Epithelial cell of esophagus (primary cell): ENCODE data around the gene SCFD2.

ENCODE experiments used
- DNase-seq: peaks from one replicate; pipeline ENCODE4 v3.0.0; 2010; ENCODE audit warnings: low read depth
- H3K4me3 ChIP-seq: 2 replicates; pipeline ENCODE4 v1.5.1; 2011; ENCODE audit warnings: mild to moderate bottlenecking, low read length, control low read depth
- CTCF ChIP-seq: IDR thresholded peaks from 2 replicates; pipeline ENCODE4 v1.5.1; 2011; ENCODE audit warnings: low read depth, mild to moderate bottlenecking, low read length, control low read depth, inconsistent platforms; ENCODE audit not compliant: insufficient read depth; ENCODE audit errors: missing control alignments

SCFD2 gene

GRCh38 chr4:53315300-53315699 is 50.6 kb downstream of the SCFD2 start:
- no peak for TF ChIP-seq CTCF
- DNase-seq = no peak
- no peak overlapping the region for H3K4me3 ChIP-seq

DNA sequence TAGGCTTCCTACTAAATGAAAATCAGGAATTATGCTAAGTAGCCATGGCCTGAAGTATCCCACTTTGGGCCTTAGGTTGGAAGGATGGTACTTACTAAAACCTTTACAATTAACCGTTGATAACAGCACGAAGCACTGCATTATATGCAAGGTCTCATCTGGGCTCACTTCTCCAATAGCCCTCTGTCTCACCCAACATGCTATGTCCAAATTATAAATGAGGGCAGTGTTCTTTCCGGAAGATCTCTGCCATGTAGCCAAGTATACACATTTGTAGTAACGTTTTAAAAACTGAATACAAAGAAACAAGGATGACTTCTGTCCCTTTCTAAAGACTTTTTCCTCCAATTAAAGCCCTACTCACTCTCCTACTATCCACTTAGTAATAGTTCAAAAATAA is 51.6 kb downstream of the SCFD2 start:
- no peak overlapping the region for H3K4me3 ChIP-seq
- no peak for TF ChIP-seq CTCF
- no peak for DNase-seq

- H3K4me3 ChIP-seq = no peak overlapping the region
- peak; percentile 38 for DNase-seq
- TF ChIP-seq CTCF = peak; percentile 39
Measured at GRCh38 chr4:53313510-53313909, 52.4 kb downstream of the SCFD2 start.

DNA sequence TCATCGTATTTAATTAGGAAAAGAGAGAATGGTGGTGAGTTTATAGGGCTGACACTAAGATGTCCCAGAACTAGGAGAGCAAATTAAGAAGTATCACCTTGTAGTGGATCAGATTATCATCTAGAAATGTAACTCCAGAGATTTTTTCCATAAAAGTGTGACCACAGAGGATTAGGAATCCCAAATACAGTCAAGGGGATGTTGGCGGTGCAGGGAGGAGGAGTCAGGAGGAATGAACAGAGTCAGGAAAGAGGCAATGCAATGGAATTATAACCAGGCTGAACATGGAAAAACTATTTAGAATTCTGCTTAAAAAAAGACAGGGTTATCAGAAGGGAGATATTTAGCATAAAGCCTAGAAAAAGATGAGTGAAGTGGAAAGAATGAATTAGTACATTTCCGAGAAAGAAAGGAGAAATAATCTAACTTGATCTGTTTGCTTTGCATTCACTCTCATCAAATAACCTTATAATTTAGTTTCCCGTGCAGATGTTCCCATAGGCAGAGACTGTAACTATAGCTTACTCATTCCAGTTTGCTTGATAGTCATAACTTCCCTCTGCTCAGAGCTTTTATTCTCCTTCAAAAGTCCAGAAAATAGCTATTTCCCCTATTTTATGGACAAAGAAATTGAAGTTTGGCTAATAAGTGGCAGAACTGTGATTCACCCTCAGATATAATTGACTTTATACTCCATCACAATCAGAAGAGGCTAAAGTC is 56.4 kb downstream of the SCFD2 start:
- no peak for TF ChIP-seq CTCF
- H3K4me3 ChIP-seq = no peak overlapping the region
- DNase-seq = no peak

DNA sequence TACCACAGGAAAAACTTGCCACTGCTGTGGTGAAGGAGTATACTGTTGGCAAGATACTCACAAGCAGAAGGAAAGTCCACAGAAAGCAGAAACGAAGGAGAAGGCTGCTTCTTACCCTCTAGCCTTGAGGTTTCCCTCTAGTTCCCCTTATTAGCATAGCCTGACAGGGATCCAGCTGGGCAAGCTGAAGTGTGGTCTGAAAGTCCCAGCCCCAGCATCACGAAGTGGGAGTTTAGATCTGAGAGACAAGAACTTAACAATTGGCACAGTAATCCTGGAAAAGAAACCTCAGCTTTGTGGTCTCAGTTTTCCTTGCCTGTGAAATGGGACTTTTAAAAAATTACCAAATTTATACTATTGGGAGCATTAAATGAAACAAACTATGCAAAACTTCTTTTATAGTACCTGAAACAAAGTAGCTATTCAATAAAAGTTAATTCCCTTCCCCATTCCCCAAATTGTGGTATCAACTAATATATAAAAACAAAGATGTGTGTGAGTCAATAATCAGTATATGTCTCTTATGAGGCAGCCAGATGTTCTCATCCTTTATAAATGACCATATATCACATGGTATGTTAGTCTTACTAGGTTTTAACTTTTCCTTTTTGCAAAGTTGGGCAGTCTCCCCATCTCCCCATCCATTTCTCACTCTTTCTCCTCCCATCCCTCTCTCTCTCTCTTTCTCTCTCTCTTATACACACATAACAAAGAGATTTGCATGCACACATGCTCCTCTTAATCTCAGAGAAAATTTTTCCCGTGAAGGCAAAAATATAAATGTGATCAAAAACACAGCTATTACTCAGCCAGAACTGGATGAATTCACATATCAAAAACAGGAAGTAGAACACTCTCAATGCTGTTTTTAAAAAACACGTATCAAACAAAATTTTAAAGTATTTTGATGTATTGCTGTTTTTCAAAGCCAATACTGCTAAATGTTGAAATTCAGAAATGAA is 57.8 kb downstream of the SCFD2 start:
- TF ChIP-seq CTCF = no peak
- H3K4me3 ChIP-seq = no peak overlapping the region
- no peak for DNase-seq

GRCh38 chr4:53307210-53307609 is 58.7 kb downstream of the SCFD2 start:
- no peak for TF ChIP-seq CTCF
- DNase-seq = no peak

More at GRCh38 chr4:53307210-53307609, 58.7 kb downstream of the SCFD2 start:
- H3K4me3 ChIP-seq = no peak overlapping the region
